Measurements from ENCODE around the gene ARHGAP32.

DNA sequence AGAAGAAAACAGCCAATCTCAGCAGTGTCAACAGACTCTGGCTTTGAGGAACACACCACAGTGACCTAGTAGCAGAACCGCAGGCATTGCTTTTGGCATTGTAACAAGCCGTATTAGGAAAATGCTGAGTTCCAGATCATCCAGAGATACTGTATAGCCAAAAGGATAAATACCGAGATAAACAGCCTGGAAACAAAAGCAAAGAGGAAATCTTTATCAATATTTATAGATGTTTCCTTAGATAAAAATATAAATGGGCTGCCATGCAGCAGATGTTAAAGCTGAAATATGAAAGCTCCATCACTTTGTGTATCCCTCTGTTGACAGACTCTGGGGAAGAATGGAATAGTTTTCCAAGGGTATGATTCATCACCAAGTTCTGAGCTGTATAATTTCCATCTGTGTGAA, 150.5 kb downstream of the ARHGAP32 start:
- TF ChIP-seq CSDC2 (CRISPR knock-in tag; IDR thresholded peaks at IDR 0.05) (no peak), RARB (CRISPR knock-in tag; IDR thresholded peaks at IDR 0.05) (no peak), TOX (CRISPR knock-in tag; IDR thresholded peaks at IDR 0.05; ENCODE audit: borderline replicate concordance) (no peak), ZNF8 (CRISPR knock-in tag; IDR thresholded peaks at IDR 0.05) (no peak), TCF4 (CRISPR knock-in tag; IDR thresholded peaks at IDR 0.05; ENCODE audit: borderline replicate concordance) (no peak), ISL1 (CRISPR knock-in tag; IDR thresholded peaks at IDR 0.05) (no peak)
- TF ChIP-seq, protein P1, sequence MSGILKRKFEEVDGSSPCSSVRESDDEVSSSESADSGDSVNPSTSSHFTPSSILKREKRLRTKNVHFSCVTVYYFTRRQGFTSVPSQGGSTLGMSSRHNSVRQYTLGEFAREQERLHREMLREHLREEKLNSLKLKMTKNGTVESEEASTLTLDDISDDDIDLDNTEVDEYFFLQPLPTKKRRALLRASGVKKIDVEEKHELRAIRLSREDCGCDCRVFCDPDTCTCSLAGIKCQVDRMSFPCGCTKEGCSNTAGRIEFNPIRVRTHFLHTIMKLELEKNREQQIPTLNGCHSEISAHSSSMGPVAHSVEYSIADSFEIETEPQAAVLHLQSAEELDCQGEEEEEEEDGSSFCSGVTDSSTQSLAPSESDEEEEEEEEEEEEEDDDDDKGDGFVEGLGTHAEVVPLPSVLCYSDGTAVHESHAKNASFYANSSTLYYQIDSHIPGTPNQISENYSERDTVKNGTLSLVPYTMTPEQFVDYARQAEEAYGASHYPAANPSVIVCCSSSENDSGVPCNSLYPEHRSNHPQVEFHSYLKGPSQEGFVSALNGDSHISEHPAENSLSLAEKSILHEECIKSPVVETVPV (CRISPR knock-in tag; IDR thresholded peaks at IDR 0.05): no peak
- TF ChIP-seq, protein P2, sequence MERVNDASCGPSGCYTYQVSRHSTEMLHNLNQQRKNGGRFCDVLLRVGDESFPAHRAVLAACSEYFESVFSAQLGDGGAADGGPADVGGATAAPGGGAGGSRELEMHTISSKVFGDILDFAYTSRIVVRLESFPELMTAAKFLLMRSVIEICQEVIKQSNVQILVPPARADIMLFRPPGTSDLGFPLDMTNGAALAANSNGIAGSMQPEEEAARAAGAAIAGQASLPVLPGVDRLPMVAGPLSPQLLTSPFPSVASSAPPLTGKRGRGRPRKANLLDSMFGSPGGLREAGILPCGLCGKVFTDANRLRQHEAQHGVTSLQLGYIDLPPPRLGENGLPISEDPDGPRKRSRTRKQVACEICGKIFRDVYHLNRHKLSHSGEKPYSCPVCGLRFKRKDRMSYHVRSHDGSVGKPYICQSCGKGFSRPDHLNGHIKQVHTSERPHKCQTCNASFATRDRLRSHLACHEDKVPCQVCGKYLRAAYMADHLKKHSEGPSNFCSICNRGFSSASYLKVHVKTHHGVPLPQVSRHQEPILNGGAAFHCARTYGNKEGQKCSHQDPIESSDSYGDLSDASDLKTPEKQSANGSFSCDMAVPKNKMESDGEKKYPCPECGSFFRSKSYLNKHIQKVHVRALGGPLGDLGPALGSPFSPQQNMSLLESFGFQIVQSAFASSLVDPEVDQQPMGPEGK (CRISPR knock-in tag; IDR thresholded peaks at IDR 0.05; ENCODE audit: borderline replicate concordance): no peak
